Activated naive CD4-positive, alpha-beta T cell treated with anti-CD3 and anti-CD28 coated beads for 36 hours (primary cell): ENCODE measurements around the gene MYF5. TPM values are rescaled to one million over a fixed set of nuclear protein-coding genes. Genes with fewer than 3 reads are reported as not detected.
"Not testable (repeated sequence)": the region's sequence is repeated elsewhere in the genome, so short reads cannot be mapped to it uniquely, and the experiment has no call there.

Experiments used
- CTCF ChIA-PET: fragments of 350-600 bp; sonication (Branson Sonifier 250); formaldehyde crosslinking; loops from one replicate; lab custom pipeline; 2021; ENCODE audit warnings: antibody characterized with exemption; lab: Charles Lee
- DNase-seq: peaks from one replicate; pipeline ENCODE4 v3.0.0-alpha.2; 2020
- H3K27ac Mint-ChIP-seq: one replicate; pipeline ENCODE4 v1.8.0; 2021; ENCODE audit warnings: mild to moderate bottlenecking, mixed read lengths
- H3K27me3 Mint-ChIP-seq: one replicate; pipeline ENCODE4 v1.8.0; 2021; ENCODE audit warnings: low read depth, mixed read lengths
- H3K36me3 Mint-ChIP-seq: one replicate; pipeline ENCODE4 v1.8.0; 2021; ENCODE audit warnings: low read depth, mixed read lengths
- H3K4me1 Mint-ChIP-seq: one replicate; pipeline ENCODE4 v1.8.0; 2021; ENCODE audit warnings: low read depth, mixed read lengths
- H3K4me3 Mint-ChIP-seq: one replicate; pipeline ENCODE4 v1.8.0; 2021; ENCODE audit warnings: mild to moderate bottlenecking, moderate library complexity, mixed read lengths
- H3K9me3 Mint-ChIP-seq: one replicate; pipeline ENCODE4 v1.8.0; 2021; ENCODE audit warnings: mixed read lengths
- intact Hi-C: fragments of 100-400 bp; cut with micrococcal nuclease; formaldehyde crosslinking; loops from one replicate; pipeline ENCODE4 v1.15.1; 2023
- total RNA-seq, 2 experiments: library from RNA; stranded (reverse); gene quantifications; one replicate each; pipeline ENCODE4 v1.2.3, GENCODE V29; 2021

The MYF5 gene
- not detected for total RNA-seq

DNA sequence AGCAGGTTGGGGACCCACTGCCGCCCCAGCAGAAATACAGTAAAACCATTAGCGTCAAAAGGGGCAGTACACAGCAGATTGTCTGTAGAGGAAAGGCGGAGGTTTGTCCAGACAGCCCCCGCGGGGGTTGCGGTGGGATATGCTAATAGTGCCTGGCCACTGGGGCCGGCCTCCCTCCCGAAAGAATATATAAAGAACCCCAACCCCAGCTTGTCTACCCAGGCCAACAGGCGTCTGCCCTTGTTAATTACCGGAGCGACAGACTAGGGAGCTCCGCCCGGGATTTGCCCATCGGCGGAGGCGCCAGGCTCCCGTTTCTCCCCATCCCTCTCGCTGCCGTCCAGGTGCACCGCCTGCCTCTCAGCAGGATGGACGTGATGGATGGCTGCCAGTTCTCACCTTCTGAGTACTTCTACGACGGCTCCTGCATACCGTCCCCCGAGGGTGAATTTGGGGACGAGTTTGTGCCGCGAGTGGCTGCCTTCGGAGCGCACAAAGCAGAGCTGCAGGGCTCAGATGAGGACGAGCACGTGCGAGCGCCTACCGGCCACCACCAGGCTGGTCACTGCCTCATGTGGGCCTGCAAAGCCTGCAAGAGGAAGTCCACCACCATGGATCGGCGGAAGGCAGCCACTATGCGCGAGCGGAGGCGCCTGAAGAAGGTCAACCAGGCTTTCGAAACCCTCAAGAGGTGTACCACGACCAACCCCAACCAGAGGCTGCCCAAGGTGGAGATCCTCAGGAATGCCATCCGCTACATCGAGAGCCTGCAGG, at the start of gene MYF5:
Gene MYF5 (plus strand): TSS at position 217 of the 774 bp plus-strand sequence. CDS start 152 bp downstream, at position 369.
- peaks cover 27% of the 10 kb centered on the region for H3K27me3 Mint-ChIP-seq
- no peak for DNase-seq
- no peaks in the 10 kb centered on the region for H3K36me3 Mint-ChIP-seq
- H3K4me1 Mint-ChIP-seq = no peaks in the 10 kb centered on the region
- H3K9me3 Mint-ChIP-seq = no peaks in the 10 kb centered on the region
- intact Hi-C loops = no loop called here
- CTCF ChIA-PET = no interaction called here
- H3K4me3 Mint-ChIP-seq = no peak within 1 kb of the TSS
- no peak within 1 kb of the TSS for H3K27ac Mint-ChIP-seq

DNA sequence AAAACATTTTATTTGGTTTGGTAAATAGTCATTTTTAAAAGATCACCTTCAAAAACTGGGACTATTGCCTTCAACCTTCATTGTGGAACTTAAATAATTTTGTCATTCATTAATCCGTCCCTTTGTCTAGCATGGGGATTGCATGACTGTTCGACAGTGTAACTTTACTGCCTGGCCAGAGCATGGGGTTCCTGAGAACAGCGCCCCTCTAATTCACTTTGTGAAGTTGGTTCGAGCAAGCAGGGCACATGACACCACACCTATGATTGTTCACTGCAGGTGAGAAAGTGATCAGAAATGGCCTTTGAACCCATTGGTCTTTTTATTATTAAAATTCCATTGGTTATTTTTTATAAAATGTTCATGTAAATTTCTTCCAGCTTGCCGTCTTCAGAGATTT, 46.5 kb upstream of the MYF5 start:
- Mint-ChIP-seq H3K27ac (no peak overlapping the region), H3K4me3 (no peak overlapping the region), H3K4me1 (no peaks in the 10 kb centered on the region), H3K9me3 (no peaks in the 10 kb centered on the region), H3K36me3 (no peaks in the 10 kb centered on the region), H3K27me3 (no peaks in the 10 kb centered on the region)
- intact Hi-C loops = no loop called here
- no peak for DNase-seq
- CTCF ChIA-PET = no interaction called here

DNA sequence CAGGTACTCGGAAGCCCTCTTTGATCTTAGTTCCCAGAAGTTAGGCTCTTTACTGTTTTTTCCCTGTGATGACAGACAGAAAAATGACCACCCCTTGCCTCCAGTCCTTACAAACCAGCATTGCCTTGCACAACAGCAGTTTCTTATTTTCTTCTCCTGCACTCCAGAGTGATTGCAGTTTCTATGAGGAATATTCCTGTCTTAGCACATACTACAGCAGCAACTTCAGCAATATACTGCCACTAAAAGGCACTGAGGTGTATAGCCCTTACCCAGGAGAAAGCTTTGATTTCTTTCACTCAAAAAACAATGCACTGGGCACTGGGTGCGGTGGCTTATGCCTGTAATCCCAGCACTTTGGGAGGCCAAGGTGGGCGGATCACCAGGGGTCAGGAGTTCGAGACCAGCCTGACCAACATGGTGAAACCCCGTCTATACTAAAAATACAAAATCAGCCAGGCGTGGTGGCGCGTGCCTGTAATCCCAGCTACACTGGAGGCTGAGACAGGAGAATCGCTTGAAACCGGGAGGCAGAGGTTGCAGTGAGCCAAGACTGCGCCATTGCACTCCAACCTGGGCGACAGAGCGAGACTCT, 40.6 kb upstream of the MYF5 start:
- CTCF ChIA-PET, H3K36me3 Mint-ChIP-seq, H3K4me1 Mint-ChIP-seq, H3K4me3 Mint-ChIP-seq, intact Hi-C loops, H3K27me3 Mint-ChIP-seq, H3K9me3 Mint-ChIP-seq, H3K27ac Mint-ChIP-seq, DNase-seq: not testable (repeated sequence)

DNA sequence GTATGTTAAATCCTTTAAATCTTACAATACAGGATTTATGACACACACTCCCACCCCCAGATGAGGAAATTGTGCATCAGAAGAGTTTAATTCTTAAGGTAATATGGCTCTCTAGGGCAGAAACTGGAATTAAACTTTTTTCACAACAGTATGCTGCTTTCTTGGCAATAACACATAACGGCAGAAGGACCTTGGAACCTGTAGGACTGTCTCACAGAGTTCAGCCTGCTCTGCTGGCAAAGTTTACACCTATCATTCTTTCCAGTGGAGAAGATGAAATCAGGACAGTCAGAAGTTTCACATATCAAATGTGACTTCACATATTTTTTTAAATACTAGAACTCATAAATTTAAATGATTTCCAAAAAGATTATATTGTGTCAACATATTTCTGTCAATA, 39.9 kb upstream of the MYF5 start:
- DNase-seq = no peak
- no peaks in the 10 kb centered on the region for H3K27me3 Mint-ChIP-seq
- intact Hi-C loops = no loop called here
- H3K36me3 Mint-ChIP-seq = no peaks in the 10 kb centered on the region
- no peaks in the 10 kb centered on the region for H3K9me3 Mint-ChIP-seq
- H3K4me3 Mint-ChIP-seq = no peak overlapping the region
- no peaks in the 10 kb centered on the region for H3K4me1 Mint-ChIP-seq
- no peak overlapping the region for H3K27ac Mint-ChIP-seq
- CTCF ChIA-PET = no interaction called here

DNA sequence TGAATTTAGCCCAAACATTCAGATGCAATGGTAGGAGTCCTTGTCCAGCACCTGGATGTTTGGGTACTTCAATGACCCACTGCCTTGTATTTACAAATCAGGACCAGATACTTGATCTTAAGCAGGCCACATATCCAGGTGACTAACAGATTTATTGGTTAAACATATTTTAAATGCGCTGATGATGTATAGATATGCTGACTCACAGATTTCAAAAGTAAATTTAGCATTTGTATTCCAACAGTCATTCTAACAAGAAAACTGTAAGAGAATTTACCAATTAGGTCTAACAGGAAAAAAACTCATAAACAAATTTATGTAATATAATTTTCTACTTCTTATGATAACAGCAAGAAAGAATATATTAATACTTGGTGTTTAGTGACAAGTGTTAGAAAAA, 38.7 kb upstream of the MYF5 start:
- intact Hi-C loops = no loop called here
- CTCF ChIA-PET = no interaction called here
- no peaks in the 10 kb centered on the region for H3K36me3 Mint-ChIP-seq
- H3K27ac Mint-ChIP-seq = no peak overlapping the region
- no peaks in the 10 kb centered on the region for H3K9me3 Mint-ChIP-seq
- H3K4me3 Mint-ChIP-seq = no peak overlapping the region
- no peaks in the 10 kb centered on the region for H3K4me1 Mint-ChIP-seq
- no peaks in the 10 kb centered on the region for H3K27me3 Mint-ChIP-seq
- no peak for DNase-seq

DNA sequence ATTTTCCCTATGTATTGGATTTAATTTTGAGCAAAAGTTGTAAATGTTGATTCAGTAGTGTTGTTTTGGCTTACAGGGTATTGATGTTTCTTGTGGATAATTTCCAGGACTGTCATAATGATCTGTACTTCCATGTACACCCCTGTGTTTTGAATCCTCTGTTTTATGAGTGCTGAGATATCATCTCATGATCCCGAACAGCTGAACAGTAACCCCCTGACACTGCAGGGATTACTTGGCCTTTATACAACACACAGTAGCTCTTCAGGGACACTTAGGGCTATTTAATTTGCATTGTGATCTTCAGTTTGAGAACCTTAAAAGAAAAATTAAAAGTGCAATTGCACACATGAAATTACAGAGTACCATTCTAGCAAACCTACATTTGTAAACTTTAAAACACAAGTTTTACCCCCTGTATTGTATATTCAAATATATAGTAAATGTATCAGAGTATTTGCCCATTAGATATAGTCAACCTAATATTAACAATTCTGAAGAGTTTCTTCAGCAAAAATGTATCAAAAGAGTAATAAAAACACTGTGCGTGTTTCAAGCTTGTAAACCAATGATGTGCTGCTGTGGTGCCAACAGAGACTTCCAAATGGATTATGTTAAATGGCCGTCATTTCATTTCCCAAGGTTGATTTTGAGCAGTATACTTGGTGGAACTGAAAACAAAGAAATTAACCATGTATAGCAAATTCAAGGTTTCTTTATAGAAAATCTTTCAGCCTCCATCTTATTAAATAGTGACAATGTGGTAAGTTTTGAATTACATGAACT, 37.2 kb upstream of the MYF5 start:
- Mint-ChIP-seq H3K4me1 (no peaks in the 10 kb centered on the region), H3K9me3 (no peaks in the 10 kb centered on the region), H3K27me3 (no peaks in the 10 kb centered on the region), H3K36me3 (no peaks in the 10 kb centered on the region), H3K4me3 (no peak overlapping the region), H3K27ac (no peak overlapping the region)
- CTCF ChIA-PET = no interaction called here
- intact Hi-C loops = no loop called here
- DNase-seq = no peak

DNA sequence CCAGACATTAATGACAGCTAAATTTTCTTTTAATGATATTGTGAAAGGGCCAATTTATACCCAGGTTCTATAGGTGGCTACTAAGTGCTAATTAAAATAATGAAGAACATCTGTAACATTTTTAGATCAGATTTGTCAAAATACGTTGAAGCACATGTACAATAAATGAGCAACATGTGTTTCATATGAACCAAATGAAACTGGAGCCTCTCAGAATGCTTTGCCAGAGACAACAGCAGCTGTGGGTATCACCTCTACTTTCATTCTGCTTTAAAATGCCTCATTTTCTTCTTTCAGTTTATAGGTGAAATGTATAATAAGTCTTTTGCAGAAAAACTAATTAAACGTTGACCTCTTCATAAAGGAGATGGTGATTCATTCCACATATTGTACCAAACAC, 35.4 kb upstream of the MYF5 start:
- no peaks in the 10 kb centered on the region for H3K4me1 Mint-ChIP-seq
- no peaks in the 10 kb centered on the region for H3K36me3 Mint-ChIP-seq
- H3K4me3 Mint-ChIP-seq = no peak overlapping the region
- intact Hi-C loops = no loop called here
- DNase-seq = no peak
- no peak overlapping the region for H3K27ac Mint-ChIP-seq
- H3K27me3 Mint-ChIP-seq = no peaks in the 10 kb centered on the region
- CTCF ChIA-PET = no interaction called here
- no peaks in the 10 kb centered on the region for H3K9me3 Mint-ChIP-seq

DNA sequence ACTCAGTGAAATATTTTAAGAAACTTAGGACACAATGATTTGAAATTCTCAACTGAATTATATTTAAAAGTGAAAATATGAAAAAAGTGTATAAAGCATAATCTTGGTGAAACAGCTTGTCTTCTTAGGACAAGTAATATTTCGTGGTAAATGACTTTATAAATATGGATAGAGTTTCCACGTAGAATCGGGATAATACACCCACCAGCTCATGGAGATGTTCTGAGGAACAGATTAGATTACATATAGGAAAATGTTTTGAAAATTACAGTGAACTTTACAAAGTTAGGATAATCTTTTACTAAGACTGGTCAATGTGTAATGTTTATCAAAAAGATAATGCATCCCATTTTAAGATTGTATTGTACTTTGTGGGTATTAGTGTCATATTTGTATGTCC, 34.9 kb upstream of the MYF5 start:
- H3K27ac Mint-ChIP-seq = no peak overlapping the region
- no peaks in the 10 kb centered on the region for H3K36me3 Mint-ChIP-seq
- CTCF ChIA-PET = no interaction called here
- no peak overlapping the region for H3K4me3 Mint-ChIP-seq
- no peak for DNase-seq
- intact Hi-C loops = no loop called here
- no peaks in the 10 kb centered on the region for H3K27me3 Mint-ChIP-seq
- H3K9me3 Mint-ChIP-seq = peaks cover 1% of the 10 kb centered on the region
- H3K4me1 Mint-ChIP-seq = no peaks in the 10 kb centered on the region

DNA sequence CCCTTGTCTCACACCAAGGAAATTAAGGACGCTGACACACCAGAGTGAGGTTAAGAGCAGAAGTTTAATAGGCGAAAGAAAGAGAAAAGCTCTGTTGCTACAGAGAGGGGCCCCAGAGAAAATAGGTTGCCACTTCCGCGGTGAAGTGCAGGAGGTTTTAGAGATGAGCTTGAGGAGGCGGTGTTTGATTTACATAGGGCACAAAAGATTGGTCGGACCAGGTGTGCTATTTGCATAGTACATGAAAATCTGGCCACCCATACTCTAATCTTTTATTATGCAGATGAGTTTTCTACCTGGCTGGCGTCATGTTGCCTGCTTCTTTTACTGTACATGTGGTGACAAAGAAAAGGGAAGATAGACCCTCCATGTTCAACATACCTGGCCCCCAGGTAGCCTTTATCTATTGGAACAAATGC, 32.6 kb upstream of the MYF5 start:
- Mint-ChIP-seq H3K36me3 (no peaks in the 10 kb centered on the region), H3K4me3 (no peak overlapping the region), H3K27ac (no peak overlapping the region), H3K4me1 (no peaks in the 10 kb centered on the region), H3K27me3 (no peaks in the 10 kb centered on the region), H3K9me3 (peaks cover 1% of the 10 kb centered on the region)
- CTCF ChIA-PET = no interaction called here
- intact Hi-C loops = no loop called here
- DNase-seq = no peak

DNA sequence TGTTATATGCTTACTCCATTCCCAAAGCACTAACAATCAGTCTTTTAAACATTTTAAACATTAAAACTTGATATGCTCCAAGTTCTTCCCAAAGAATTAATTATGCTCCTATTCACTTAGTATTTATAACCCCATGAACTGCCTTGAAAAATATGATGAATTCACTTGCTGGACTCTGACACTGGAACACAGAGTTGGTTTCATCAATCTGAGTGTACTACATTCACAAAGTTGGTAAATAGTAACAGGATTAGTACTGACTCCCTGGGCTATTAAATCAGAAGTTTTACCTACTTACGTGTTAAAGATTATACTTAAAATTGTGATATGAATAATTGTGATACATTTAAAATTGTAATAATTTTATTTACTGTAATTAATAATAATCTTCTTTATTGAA, 26.6 kb upstream of the MYF5 start:
- H3K4me3 Mint-ChIP-seq = no peak overlapping the region
- no peaks in the 10 kb centered on the region for H3K4me1 Mint-ChIP-seq
- H3K27ac Mint-ChIP-seq = no peak overlapping the region
- intact Hi-C loops = no loop called here
- H3K9me3 Mint-ChIP-seq = peaks cover 1% of the 10 kb centered on the region
- CTCF ChIA-PET = no interaction called here
- H3K36me3 Mint-ChIP-seq = no peaks in the 10 kb centered on the region
- DNase-seq = no peak
- H3K27me3 Mint-ChIP-seq = no peaks in the 10 kb centered on the region

DNA sequence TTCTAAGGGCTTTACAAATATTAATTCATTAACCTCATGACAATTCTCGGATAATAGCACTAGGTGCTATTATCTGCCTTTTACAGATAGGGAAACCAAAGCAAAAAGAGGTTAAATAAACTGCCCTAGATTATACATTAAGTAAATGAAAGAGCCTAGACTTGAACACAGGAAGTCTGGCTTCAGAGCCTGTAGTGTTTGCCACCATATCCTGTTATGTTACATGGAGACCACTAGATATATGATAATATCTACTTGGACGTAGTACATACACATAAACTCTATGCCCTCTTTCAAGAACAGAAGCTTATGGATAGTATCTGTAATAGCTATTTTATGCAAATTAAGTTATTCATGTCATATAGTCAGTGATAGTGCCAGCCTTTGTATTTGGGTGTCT, 26.2 kb upstream of the MYF5 start:
- no peaks in the 10 kb centered on the region for H3K27me3 Mint-ChIP-seq
- no peaks in the 10 kb centered on the region for H3K4me1 Mint-ChIP-seq
- CTCF ChIA-PET = no interaction called here
- intact Hi-C loops = no loop called here
- H3K9me3 Mint-ChIP-seq = peaks cover 1% of the 10 kb centered on the region
- H3K4me3 Mint-ChIP-seq = no peak overlapping the region
- H3K27ac Mint-ChIP-seq = no peak overlapping the region
- H3K36me3 Mint-ChIP-seq = no peaks in the 10 kb centered on the region
- DNase-seq = no peak

DNA sequence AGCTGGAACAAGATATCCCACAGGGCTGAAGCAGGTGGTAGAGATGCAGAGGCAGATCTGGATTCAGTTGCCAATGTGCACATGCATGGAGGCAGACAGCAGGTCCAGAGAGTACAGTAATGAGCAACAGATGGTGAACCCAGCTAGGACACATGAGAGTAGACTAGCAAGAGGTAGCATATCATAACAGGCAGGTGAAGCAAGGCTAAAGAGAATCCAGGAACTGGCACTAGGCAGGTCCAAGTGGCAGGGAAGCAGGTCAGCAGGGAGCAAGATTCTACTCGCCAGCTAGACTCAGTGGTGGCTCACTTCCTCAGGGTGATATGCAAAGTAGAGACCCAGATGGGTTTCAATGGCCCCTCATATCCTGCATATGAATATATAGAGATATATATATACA, 24.6 kb upstream of the MYF5 start:
- Mint-ChIP-seq H3K27ac (no peak overlapping the region), H3K27me3 (no peaks in the 10 kb centered on the region), H3K9me3 (no peaks in the 10 kb centered on the region), H3K4me1 (no peaks in the 10 kb centered on the region), H3K4me3 (no peak overlapping the region), H3K36me3 (no peaks in the 10 kb centered on the region)
- DNase-seq = no peak
- CTCF ChIA-PET = no interaction called here
- intact Hi-C loops = no loop called here
